IPS-18a (cell line): Measurements from ENCODE around the gene RUFY1.
"Not testable (repeated sequence)": the region's sequence is repeated elsewhere in the genome, so short reads cannot be mapped to it uniquely, and the experiment has no call there.

Source experiments
- H3K27ac ChIP-seq: one replicate; pipeline ENCODE4 v1.5.1; 2013; ENCODE audit warnings: low read length
- H3K27me3 ChIP-seq: one replicate; pipeline ENCODE4 v1.6.1; 2013; ENCODE audit warnings: mild to moderate bottlenecking, low read length; ENCODE audit not compliant: control insufficient read depth, insufficient read depth
- H3K36me3 ChIP-seq: one replicate; pipeline ENCODE4 v1.6.1; 2013; ENCODE audit warnings: low read depth, low read length; ENCODE audit not compliant: control insufficient read depth
- H3K4me1 ChIP-seq: one replicate; pipeline ENCODE4 v1.6.1; 2013; ENCODE audit warnings: low read depth, low read length; ENCODE audit not compliant: control insufficient read depth
- H3K4me3 ChIP-seq: one replicate; pipeline ENCODE4 v1.5.1; 2013; ENCODE audit warnings: low read length
- H3K9ac ChIP-seq: one replicate; pipeline ENCODE4 v1.6.1; 2013; ENCODE audit warnings: mild to moderate bottlenecking, low read length, moderate library complexity
- H3K9me3 ChIP-seq: one replicate; pipeline ENCODE4 v1.6.1; 2013; ENCODE audit warnings: low read depth, low read length; ENCODE audit not compliant: control insufficient read depth

Gene RUFY1

DNA sequence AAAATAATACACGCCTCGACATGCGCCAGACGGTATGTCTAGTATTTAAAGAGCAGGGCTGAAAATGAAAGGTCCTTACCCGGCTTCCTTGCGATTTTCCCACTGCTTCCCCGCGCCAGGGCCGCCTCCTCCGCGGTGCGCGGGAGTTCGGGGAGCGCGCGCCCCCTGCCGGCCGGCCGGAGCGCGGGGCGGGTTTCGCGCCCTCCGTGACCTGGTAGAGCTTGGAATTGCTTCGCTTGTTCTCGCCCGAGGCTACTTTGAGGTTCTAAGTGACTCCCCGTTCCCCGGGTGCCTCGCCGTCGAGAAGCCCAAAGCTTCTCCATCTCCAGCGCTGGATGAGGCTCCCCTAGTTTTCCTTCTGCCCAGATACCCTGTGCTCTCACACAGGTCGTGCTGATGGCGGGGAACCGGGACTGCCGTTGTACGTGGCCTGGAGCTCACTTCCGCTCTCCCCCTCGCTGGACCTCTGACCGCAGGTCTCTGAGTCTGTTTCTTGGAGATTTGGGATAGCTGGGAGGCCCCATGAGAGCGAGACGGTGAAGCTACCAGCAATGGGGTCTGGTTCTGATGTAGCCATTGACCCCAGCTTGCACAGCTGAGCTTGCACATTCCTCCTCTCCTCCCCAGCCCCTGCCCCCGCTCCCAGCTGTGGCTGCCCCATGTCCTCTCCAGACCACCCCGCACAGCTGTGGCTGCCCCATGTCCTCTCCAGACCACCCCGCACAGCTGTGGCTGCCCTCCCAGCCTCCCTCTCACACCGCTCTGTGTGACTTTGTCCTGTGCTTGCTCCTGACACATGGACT lies 84.2 kb downstream of the RUFY1 start:
- not testable (repeated sequence) for H3K4me1 ChIP-seq, H3K27me3 ChIP-seq, H3K9ac ChIP-seq, H3K27ac ChIP-seq, H3K36me3 ChIP-seq, H3K9me3 ChIP-seq, H3K4me3 ChIP-seq

DNA sequence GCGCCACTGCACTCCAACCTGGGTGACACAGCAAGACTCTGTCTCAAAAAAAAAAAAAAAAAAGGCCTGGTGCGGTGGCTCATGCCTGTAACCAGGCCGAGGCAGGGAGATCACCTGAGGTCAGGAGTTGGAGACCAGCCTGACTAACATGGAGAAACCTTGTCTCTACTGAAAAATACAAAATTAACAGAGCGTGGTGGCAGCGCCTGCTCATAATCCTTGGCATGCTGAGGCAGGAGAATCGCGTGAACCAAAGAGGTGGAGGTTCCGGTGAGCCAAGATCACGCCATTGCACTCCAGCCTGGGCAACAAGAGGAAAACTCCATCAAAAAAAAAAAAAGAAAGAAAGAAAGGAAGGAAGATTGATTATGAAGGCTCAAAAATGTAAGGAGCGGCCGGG lies 88.9 kb downstream of the RUFY1 start:
- H3K4me3 ChIP-seq, H3K27ac ChIP-seq, H3K9me3 ChIP-seq, H3K4me1 ChIP-seq, H3K9ac ChIP-seq, H3K36me3 ChIP-seq, H3K27me3 ChIP-seq: not testable (repeated sequence)

DNA sequence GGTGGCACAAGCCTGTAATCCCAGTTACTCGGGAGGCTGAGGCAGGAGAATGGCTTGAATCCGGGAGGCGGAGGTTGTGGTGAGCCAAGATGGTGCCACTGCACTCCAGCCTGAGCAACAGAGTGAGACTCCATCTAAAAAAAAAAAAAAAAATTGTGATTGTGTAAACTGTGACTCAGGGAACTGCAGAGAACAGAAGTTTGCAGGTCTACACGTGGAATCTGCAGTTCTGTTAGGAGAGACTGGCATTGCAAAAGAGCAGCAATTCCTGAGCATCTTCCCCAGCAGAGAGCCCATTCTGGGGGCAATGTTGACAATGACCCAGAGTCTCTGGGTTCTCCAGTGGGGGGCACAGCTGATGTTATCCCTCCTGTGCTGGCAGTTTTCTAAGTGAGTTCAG lies 91.4 kb downstream of the RUFY1 start:
- not testable (repeated sequence) for H3K9me3 ChIP-seq, H3K9ac ChIP-seq, H3K4me3 ChIP-seq, H3K27me3 ChIP-seq, H3K36me3 ChIP-seq, H3K27ac ChIP-seq, H3K4me1 ChIP-seq

DNA sequence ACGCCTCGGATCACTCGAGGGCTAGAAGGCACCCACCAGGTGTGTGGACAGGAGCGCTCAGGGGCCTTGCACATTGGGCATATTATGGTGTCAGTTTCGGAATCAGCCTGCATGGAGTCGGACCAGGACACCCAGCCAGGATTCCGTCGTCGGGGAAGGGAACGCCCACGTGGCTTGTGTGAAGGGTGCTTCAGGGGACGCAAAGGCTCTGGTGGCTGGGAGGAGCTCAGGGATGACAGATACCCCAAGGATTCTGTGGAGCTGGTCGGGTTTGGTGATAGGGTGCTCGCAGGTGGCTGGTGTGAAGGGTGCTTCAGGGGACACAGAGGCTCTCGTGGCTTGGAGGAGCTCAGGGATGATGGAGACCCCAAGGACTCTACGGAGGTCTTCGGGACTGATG lies 92.3 kb downstream of the RUFY1 start:
- H3K4me3 ChIP-seq, H3K9me3 ChIP-seq, H3K27me3 ChIP-seq, H3K9ac ChIP-seq, H3K4me1 ChIP-seq, H3K36me3 ChIP-seq, H3K27ac ChIP-seq: not testable (repeated sequence)

DNA sequence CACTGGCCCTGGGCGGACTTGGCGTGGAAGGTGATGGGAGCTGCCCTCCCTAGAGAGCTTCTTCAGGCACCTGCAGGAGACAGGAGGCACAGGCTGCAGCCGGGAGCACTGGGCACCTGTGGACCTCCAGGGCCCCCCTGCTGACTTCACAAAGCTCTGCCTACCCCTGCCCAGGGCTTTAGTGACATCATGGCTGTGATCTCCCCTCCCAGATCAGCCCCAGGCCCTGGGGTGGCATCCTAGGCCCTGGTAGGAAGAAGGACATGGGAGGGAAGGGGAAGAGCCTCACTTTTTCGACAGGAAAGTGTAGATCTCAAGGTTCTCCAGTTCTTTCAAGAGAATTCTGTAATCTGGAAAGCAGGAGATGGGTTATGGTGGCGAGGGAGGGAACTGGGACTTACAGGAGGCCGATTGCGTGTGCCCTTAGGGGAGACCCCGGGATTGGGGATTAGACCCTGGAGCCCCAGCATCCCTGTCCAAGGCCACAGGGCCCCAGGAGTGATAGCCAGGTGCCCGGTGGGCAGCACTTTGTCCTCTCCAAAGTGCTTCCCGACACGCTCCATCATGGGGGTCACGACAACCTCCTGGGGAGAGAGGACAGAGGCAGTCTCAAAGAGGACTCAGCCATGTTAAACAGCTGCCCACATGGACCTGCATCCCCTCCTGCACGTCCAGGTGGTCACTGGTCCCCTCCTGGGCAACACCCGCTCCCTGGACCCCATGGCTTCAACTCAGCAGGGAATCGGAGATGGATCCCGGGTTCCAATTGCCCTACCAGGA lies 93.0 kb downstream of the RUFY1 start:
- H3K27ac ChIP-seq, H3K4me3 ChIP-seq, H3K36me3 ChIP-seq, H3K4me1 ChIP-seq, H3K27me3 ChIP-seq, H3K9ac ChIP-seq, H3K9me3 ChIP-seq: not testable (repeated sequence)

DNA sequence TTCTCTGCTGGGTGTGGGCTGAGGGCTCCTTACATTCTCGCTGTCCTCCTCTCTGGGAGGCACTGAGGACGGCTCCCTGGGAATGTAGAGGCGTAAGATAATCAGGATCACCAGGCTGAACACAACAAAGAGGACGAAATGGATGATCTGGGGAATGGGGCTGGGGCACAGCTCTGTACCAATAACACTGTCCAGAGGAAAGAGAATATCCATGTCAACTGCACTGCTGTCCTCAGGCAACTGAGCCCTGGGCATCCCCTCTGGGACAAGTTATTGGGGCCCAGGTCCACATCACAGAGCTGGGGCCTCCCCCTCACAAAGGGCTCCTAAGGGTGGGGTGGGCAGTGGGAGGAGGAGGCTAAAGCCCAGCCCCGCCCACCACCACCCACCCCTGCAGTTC lies 94.4 kb downstream of the RUFY1 start:
- H3K27me3 ChIP-seq, H3K4me3 ChIP-seq, H3K4me1 ChIP-seq, H3K9ac ChIP-seq, H3K36me3 ChIP-seq, H3K9me3 ChIP-seq, H3K27ac ChIP-seq: not testable (repeated sequence)

DNA sequence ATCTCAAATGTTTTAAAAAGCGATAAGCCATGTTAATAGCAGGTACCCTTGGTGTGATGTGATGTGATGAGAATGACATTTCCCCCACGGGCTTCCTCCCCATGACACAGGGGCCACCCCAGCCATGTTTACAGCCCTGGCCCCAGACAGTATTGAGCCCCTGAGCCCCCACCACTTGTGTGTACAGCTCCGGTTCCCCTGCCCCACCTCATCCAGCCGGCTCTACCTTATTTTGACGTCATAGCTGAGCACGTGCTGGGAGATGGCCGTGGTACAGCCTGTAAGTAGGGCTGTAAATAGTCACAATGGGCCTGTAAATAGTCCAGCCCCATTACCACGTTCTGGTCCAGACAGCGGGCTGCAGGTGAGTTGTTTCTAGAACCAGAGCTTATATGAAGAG lies 98.1 kb downstream of the RUFY1 start:
- Histone ChIP-seq H3K36me3 (no peaks in the 10 kb centered on the region), H3K4me3 (no peak overlapping the region), H3K27ac (no peak overlapping the region), H3K27me3 (no peaks in the 10 kb centered on the region), H3K9me3 (no peaks in the 10 kb centered on the region), H3K9ac (no peak overlapping the region), H3K4me1 (no peaks in the 10 kb centered on the region)

DNA sequence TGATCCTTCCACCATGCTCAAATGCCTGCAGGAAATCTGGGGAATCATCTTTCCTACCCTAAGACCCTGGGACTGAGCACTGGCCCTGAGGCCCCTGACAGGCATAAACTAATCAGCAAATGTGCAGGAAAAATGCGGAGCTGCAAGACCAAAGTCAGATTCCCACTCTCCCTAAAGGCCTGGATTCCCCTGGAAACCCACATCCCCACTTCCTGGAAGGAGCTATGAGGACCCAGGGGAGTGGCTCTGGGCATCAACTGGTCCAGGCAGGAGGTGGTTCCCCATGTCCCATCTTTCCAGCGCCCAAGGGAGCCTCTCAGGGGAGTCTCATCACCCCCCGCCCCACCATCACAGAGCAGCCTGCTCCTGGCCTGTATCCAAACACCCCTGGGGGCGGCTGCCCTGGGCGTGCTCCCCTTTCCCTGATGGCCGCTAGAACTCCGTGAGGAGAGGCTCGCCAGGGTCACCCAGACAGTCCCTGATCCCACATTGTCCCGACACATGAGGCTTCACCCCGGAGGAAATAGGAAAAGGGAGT lies 98.9 kb downstream of the RUFY1 start:
- H3K4me1 ChIP-seq, H3K9me3 ChIP-seq, H3K4me3 ChIP-seq, H3K27me3 ChIP-seq, H3K9ac ChIP-seq, H3K27ac ChIP-seq, H3K36me3 ChIP-seq: not testable (repeated sequence)

DNA sequence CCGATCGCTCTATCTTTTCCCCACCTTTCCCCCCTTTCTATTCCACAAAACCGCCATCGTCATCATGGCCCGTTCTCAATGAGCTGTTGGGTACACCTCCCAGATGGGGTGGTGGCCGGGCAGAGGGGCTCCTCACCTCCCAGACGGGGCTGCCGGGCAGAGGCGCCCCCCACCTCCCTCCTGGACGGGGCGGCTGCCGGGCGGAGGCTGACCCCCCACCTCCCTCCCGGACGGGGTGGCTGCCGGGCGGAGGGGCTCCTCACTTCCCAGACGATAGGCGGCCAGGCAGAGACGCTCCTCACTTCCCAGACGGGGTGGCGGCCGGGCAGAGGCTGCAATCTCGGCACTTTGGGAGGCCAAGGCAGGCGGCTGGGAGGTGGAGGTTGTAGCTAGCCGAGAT lies 99.9 kb downstream of the RUFY1 start:
- not testable (repeated sequence) for H3K4me1 ChIP-seq, H3K36me3 ChIP-seq, H3K27me3 ChIP-seq, H3K27ac ChIP-seq, H3K9ac ChIP-seq, H3K4me3 ChIP-seq, H3K9me3 ChIP-seq

DNA sequence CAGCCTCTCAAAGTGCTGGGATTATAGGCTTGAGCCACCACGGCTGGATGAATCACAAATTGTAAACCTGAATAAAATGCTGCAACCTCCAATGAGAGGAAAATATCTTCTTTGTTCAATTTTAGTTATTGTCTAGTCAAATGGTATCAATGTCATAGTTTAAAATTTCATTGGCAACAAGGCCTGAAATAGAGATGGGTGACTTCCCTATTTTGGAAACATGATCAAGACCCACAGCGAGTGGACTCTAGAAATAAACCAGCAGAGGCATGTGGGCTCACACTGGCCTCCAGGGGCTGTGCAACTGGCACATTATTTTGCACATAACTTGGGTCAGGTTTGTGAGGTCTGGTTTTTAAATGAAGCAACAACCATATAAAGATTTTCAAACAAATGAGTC lies 102.8 kb downstream of the RUFY1 start:
- H3K4me1 ChIP-seq, H3K9ac ChIP-seq, H3K27me3 ChIP-seq, H3K4me3 ChIP-seq, H3K36me3 ChIP-seq, H3K27ac ChIP-seq, H3K9me3 ChIP-seq: not testable (repeated sequence)

DNA sequence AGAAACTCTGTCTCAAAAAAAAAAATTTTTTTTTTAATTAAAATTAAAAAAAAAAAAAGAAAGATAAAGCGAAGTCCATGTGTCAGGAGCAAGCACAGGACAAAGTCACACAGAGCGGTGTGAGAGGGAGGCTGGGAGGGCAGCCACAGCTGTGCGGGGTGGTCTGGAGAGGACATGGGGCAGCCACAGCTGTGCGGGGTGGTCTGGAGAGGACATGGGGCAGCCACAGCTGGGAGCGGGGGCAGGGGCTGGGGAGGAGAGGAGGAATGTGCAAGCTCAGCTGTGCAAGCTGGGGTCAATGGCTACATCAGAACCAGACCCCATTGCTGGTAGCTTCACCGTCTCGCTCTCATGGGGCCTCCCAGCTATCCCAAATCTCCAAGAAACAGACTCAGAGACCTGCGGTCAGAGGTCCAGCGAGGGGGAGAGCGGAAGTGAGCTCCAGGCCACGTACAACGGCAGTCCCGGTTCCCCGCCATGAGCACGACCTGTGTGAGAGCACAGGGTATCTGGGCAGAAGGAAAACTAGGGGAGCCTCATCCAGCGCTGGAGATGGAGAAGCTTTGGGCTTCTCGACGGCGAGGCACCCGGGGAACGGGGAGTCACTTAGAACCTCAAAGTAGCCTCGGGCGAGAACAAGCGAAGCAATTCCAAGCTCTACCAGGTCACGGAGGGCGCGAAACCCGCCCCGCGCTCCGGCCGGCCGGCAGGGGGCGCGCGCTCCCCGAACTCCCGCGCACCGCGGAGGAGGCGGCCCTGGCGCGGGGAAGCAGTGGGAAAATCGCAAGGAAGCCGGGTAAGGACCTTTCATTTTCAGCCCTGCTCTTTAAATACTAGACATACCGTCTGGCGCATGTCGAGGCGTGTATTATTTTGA lies 107.2 kb downstream of the RUFY1 start:
- H3K9ac ChIP-seq, H3K4me3 ChIP-seq, H3K4me1 ChIP-seq, H3K27ac ChIP-seq, H3K27me3 ChIP-seq, H3K36me3 ChIP-seq, H3K9me3 ChIP-seq: not testable (repeated sequence)
